Hepatic stellate cell (primary cell): ENCODE results near the gene FURIN.
"Not testable (repeated sequence)": the region's sequence is repeated elsewhere in the genome, so short reads cannot be mapped to it uniquely, and the experiment has no call there.

Experiments
- DNase-seq: peaks from one replicate; pipeline ENCODE4 v3.0.0; 2011; ENCODE audit warnings: low spot score

FURIN gene

GRCh38 chr15:90868261-90868689 is at the start of gene FURIN:
FURIN (plus strand) TSS chr15:90868588; CDS start chr15:90875741, 7,153 bp downstream.
- DNase-seq: no peak

DNA sequence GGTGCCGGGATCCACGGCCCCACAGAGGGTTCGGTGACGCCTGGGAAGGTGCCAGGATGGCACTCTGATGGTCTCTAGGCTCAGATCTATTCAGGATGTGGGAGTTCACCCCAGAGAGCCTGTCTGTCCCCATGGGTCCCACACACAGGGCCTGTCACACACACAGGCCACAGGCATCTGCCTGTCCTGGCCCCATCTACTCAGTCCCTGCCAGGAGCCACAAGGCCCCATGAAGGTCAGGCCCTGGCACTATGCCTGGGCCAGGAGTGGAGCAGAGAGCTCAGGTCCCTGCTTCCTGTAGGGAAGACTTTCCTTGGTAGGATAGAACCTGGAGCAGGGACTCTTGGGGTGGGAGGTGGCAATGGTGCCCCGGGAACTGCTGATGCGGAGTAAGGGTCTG is 49.0 kb upstream of the FURIN start:
- DNase-seq: no peak

- DNase-seq: no peak
These were observed 48.5 kb upstream of the FURIN start for GRCh38 chr15:90819850-90820249.

- DNase-seq: no peak
These were observed 47.9 kb upstream of the FURIN start for GRCh38 chr15:90820481-90820880.

GRCh38 chr15:90822204-90822955 is 46.0 kb upstream of the FURIN start:
- no peak for DNase-seq

GRCh38 chr15:90823455-90823974 is 44.9 kb upstream of the FURIN start:
- no peak for DNase-seq

GRCh38 chr15:90825115-90825899 is 43.1 kb upstream of the FURIN start:
- not testable (repeated sequence) for DNase-seq

- DNase-seq: not testable (repeated sequence)
These were observed 42.0 kb upstream of the FURIN start for GRCh38 chr15:90826206-90826885.

DNA sequence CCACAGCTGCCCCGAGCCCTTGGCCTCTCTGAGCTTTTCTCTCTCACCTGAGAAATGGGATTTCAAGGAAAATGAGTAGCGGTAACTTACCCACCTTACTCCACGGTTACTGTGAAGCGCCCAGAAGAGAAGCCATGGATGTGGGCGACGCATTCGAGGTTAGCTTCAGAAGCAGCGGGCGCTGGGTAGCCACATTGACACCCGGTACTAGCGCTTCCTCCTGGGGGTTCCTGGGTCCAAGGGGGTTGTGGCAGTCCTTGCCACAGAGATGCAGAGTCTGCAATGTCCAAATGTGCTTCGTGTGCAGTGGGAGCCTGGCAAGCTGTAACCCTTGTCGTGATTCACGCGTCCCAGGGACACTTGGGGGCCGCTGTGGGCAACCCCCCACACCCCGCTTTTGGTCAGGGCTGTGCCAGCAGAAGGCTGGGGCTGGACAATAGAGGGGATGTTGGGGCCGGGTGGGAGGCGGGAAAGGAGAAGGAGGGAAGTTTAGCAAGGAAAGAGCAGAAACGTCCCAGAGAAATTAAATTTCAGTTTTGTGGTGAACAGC is 41.4 kb upstream of the FURIN start:
- DNase-seq: no peak

DNA sequence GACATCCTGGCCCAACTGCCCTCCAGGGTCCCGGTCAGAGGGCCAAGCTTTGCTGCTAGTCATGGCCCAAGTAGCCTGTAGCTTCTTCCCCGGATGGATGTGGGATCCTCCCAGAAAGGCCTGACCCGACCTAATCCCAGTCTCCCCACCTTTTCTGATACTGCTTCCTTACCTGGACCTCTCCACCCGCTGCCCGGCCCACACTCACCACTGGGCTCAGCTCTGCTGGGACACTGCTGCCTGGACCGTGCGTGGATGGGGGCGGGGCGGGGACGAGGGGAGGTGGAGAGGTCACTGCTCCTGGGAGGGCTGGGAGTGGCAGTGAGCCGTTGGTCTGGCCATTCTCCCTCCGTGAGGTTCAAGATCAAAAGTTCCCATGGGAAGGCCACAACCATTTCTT is 40.3 kb upstream of the FURIN start:
- DNase-seq: no peak

- DNase-seq: no peak
These were observed 39.3 kb upstream of the FURIN start for GRCh38 chr15:90829126-90829525.

DNA sequence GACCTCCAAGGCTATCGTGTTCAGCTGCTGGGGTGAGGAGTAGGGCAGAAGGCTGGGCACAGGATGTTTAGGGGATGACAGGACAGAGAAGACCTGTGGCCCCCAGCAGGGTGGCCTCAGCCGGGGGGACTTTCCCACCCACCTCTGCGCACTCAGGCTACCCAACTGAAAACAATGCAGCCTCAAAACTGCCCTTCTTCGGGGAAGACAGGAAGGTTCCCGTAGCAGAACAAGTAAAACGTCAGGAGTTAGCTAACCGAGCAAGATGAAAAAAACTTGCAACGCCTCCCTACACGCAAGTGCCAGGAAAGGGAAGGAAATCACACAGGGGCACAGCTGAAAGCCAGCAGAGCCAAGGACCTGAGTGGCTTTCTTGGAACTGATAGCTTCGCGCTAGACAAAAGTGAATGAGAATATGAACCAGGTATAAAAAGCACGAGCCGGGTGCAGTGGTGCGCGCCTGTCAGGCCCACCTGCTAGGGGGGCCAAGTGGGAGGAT is 38.4 kb upstream of the FURIN start:
- DNase-seq: no peak

DNA sequence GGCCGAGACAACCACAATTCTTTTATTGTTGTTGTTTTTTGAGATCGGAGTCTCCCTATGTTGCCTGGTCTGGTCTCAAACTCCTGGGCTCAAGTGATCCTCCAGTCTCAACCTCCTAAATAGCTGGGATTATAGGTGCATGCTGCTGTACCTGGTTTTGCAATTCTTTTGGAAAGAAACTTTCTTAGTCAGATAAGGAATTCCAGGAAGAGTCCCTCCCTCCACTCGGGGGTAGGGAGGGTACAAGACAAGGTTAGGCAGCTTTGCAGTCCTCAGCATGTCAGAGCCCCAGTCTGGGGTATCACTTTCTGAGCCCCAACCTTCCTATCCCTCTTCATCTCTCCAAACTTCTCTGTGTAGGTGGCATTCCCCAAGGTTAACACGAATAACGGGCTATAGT is 33.8 kb upstream of the FURIN start:
- DNase-seq: no peak

GRCh38 chr15:90836296-90836871 is 32.0 kb upstream of the FURIN start:
- DNase-seq: peak; percentile 77

- no peak for DNase-seq
These were observed 31.3 kb upstream of the FURIN start for GRCh38 chr15:90837094-90837493.

DNA sequence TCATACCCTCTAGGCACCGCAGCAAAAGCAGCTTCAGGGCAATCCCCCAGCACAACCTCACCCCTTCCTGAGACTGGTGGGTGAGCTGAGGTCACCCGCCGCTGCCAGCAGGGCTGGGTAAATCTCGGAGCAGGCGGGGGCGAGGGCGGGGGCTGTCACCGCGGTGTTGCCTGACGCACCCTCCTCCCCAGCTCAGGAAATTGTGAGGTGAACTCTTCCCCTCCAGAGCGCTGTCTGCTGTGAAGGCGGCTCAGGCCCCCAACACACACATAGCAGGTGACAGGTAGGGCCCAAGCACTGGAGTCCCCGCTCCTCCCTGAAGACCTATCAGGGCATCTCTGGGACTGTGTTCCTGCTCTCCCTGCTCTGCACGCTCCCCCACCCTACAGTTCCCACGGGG is 30.2 kb upstream of the FURIN start:
- DNase-seq: no peak

GRCh38 chr15:90838544-90838943 is 29.8 kb upstream of the FURIN start:
- no peak for DNase-seq

DNA sequence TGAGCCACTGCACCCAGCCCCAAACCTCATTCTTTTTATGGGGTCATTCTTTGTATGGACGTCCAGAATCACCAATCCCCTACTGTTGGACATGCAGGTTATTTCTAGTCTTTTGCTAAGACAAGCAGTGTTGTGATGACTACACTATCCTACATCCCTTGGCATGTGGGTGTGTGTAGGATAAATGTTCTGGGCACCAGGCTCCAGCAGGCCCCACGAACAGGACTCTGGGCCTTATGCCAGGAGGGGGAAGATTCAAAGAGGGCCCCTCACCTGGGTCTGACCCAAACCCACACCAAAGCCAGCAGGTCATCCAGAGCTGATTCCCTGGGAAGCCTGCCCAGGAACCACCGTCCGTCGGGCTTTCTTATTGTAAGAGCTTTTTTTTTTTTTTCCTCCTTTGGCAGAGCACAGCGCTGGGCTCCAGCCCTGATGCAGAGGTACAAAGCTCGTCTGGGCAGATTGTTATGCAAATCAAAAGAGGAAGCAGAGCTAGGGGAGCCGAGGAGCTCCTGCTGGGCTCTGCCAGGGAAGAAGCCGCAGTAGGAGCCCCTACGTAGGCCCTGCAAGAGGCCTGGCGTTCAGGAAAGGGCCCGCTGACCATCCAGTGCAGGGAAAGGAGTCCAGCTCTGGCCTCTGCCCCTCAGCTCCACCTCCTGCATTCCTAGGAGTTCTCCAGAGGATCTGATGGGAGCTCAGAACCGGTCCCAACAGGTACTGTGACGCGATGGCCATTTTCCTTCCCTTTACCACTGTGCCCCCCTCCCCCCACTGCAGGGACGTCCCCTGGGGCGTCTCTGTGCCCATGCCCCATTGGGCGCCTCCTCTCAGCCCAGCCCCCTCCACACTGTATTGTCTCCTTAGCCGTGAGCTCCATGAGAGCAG is 29.0 kb upstream of the FURIN start:
- no peak for DNase-seq

DNA sequence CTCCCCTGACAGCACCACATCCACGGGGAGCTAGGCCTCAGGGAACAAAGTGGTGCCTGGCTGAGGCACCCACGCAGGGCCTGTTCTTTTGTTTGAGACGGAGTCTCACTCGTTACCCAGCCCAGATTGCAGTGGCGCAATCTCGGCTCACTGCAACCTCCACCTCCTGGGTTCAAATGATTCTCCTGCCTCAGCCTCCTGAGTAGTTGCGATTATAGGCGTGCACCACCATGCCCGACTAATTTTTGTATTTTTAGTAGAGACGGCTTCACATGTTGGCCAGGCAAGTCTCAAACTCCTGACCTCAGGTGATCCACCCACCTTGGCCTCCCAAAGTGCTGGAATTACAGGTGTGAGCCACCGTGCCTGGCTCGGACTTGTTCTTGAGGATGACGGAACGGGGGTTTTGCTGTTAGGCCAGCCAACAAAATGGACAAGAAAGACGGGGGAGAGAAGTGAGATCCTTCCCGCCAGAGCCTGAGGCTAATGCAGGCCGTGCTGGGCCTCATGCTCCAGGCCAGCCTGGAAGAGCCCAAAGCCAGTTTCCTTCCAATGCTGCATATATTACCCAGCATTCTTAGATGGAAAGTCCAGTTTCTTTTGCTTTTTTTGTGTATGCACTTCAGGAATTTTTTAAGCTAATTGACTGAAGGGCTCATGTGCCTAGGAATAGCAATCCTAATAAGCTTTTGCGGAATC is 28.1 kb upstream of the FURIN start:
- DNase-seq: no peak

GRCh38 chr15:90840954-90841353 is 27.4 kb upstream of the FURIN start:
- DNase-seq: no peak
